GM12892 (cell line): ENCODE results near the gene GP9.

ENCODE experiments used
- POLR2A ChIP-seq: IDR thresholded peaks from 2 replicates; pipeline ENCODE4 v1.6.1; 2011; ENCODE audit warnings: low read depth, low read length, control low read depth
- POLR2AphosphoS5 ChIP-seq: IDR thresholded peaks from 2 replicates; pipeline ENCODE4 v1.6.1; 2011; ENCODE audit warnings: low read depth, low read length, control low read depth

- TF ChIP-seq POLR2A (no peak), POLR2AphosphoS5 (no peak)
Observed at GRCh38 chr3:129060276-129061022, at the start of gene GP9.
